Parietal lobe (tissue), 2 donors: Measurements from ENCODE around the gene PRDM2. TPM values are rescaled to one million over a fixed set of nuclear protein-coding genes. Genes with fewer than 3 reads are reported as not detected.

Experiments used
- small RNA-seq: library from RNA; depleted of rRNA; stranded (forward); fragments of <200 nt; gene quantifications from one replicate; pipeline ENCODE3, GENCODE V24; 2014; ENCODE audit warnings: low replicate concordance
- total RNA-seq: library from RNA; depleted of rRNA; stranded (reverse); fragments of >200 nt; gene quantifications from one replicate; pipeline ENCODE4 v1.2.3, GENCODE V29; 2014

PRDM2 gene
- total RNA-seq, result 71.1 TPM

GRCh38 chr1:13699936-13700520, at the start of gene PRDM2:
Gene PRDM2 (plus strand): TSS chr1:13700188. CDS start chr1:13715606, 15,418 bp downstream.

Small RNAs within 50 kb of the gene (small RNA-seq; reads per million reads assigned to genes)
- gene RF00564, result not detected

Other genes with a start within 250 kb of the PRDM2 start
- gene LRRC38, start 186.2 kb upstream of the PRDM2 start, total RNA-seq, result not detected
- gene PDPN, start 116.4 kb upstream of the PRDM2 start, total RNA-seq, result 7.8 TPM